Endothelial cell of umbilical vein (primary cell): ENCODE data around the gene PIGO. TPM values are rescaled to one million over a fixed set of nuclear protein-coding genes. Genes with fewer than 3 reads are reported as not detected.

Experiments used
- BruUV-seq: library from RNA; stranded (reverse); fragments of 400-500 nt; replicated peaks from 2 replicates; lab custom pipeline; 2021; lab: Mats Ljungman, UMichigan
- CTCF ChIA-PET: fragments of 300-600, 350-600 bp; sonication (Branson Sonifier 250); formaldehyde crosslinking; loops from one replicate; lab custom pipeline; 2021; ENCODE audit warnings: antibody characterized with exemption, inconsistent platforms; lab: Charles Lee
- POLR2A ChIA-PET: fragments of 300-600, 350-600 bp; sonication (Branson Sonifier 250); formaldehyde crosslinking; loops from one replicate; lab custom pipeline; 2021; ENCODE audit warnings: antibody characterized with exemption, inconsistent platforms; lab: Charles Lee
- DNase-seq: peaks from one replicate; pipeline ENCODE4 v3.0.0-alpha.2; 2011; ENCODE audit warnings: low read depth, low spot score
- FAIRE-seq: peaks from 2 replicates; lab custom pipeline; 2011; peaks lifted over from hg19 to GRCh38; lab: Jason Lieb, UNC
- H2AFZ ChIP-seq: 2 replicates; pipeline ENCODE4 v1.6.0; 2012; ENCODE audit warnings: low read depth, low read length, control low read depth, inconsistent platforms
- H3K27ac ChIP-seq: 2 replicates; pipeline ENCODE4 v1.5.1; 2011; ENCODE audit warnings: low read depth, mild to moderate bottlenecking, control low read depth, low read length, moderate library complexity; ENCODE audit not compliant: insufficient read depth
- H3K27me3 ChIP-seq, 2 experiments: 2 replicates each; pipeline versions ENCODE4 v1.6.0 to v1.6.1; 2011; ENCODE audit warnings: low read length in 2 of 2, mixed read lengths in 1 of 2; ENCODE audit not compliant: control insufficient read depth in 2 of 2, insufficient read depth in 2 of 2
- H3K36me3 ChIP-seq, 2 experiments: 2 replicates in 1 of 2; 3 replicates in 1 of 2; pipeline ENCODE4 v1.5.1; 2011; ENCODE audit warnings: low read length in 2 of 2, mild to moderate bottlenecking in 1 of 2, moderate library complexity in 1 of 2; ENCODE audit not compliant: control insufficient read depth in 2 of 2, insufficient read depth in 2 of 2; ENCODE audit errors: extremely low read depth in 1 of 2
- H3K4me1 ChIP-seq: 3 replicates; pipeline ENCODE4 v1.5.1; 2011; ENCODE audit warnings: mild to moderate bottlenecking, low read length; ENCODE audit not compliant: control insufficient read depth, insufficient read depth; ENCODE audit errors: extremely low read depth
- H3K4me2 ChIP-seq: 2 replicates; pipeline ENCODE4 v1.6.1; 2011; ENCODE audit warnings: low read length, control low read depth, mixed read lengths; ENCODE audit not compliant: insufficient read depth
- H3K4me3 ChIP-seq, 3 experiments: fragments of 200-600 bp in 1 of 3; sonication (generic), shearing (Covaris generic) in 1 of 3; replicated peaks in 1 of 3; 2 replicates each; pipeline ENCODE4 v1.5.1; 2011 to 2016; ENCODE audit warnings: control low read depth in 3 of 3, low read length in 3 of 3, mild to moderate bottlenecking in 2 of 3, inconsistent platforms in 1 of 3, low read depth in 1 of 3, moderate library complexity in 1 of 3; ENCODE audit not compliant: insufficient read depth in 1 of 3
- H3K79me2 ChIP-seq: 2 replicates; pipeline ENCODE4 v1.6.0; 2012; ENCODE audit warnings: low read length, inconsistent platforms; ENCODE audit not compliant: control insufficient read depth, insufficient read depth
- H3K9ac ChIP-seq: replicated peaks from 2 replicates; pipeline ENCODE3; 2011; ENCODE audit warnings: low read length, control low read depth; ENCODE audit not compliant: insufficient read depth; ENCODE audit errors: extremely low read depth
- H3K9me1 ChIP-seq: replicated peaks from 3 replicates; pipeline ENCODE4 v1.6.0; 2011; ENCODE audit warnings: mild to moderate bottlenecking, low read length; ENCODE audit not compliant: control insufficient read depth, insufficient read depth; ENCODE audit errors: extremely low read depth
- H3K9me3 ChIP-seq: replicated peaks from 2 replicates; pipeline ENCODE4 v1.5.1; 2012; ENCODE audit warnings: low read length, inconsistent platforms; ENCODE audit not compliant: control insufficient read depth, insufficient read depth
- H4K20me1 ChIP-seq: replicated peaks from 2 replicates; pipeline ENCODE3; 2011; ENCODE audit warnings: mild to moderate bottlenecking, low read length; ENCODE audit not compliant: control insufficient read depth, insufficient read depth; ENCODE audit errors: extremely low read depth
- CTCF ChIP-seq, 2 donors: IDR thresholded peaks; 1 replicate in 1 of 2; 2 replicates in 1 of 2; pipeline ENCODE4 v1.5.1; 2011; ENCODE audit warnings: low read length in 2 of 2, mild to moderate bottlenecking in 2 of 2, moderate library complexity in 2 of 2, control low read depth in 1 of 2, inconsistent platforms in 1 of 2, low read depth in 1 of 2; ENCODE audit not compliant: insufficient read depth in 1 of 2; ENCODE audit errors: extremely low read depth in 1 of 2
- MAX ChIP-seq: IDR thresholded peaks from 2 replicates; pipeline ENCODE4 v1.6.1; 2011; ENCODE audit not compliant: insufficient read depth, insufficient read length
- MYC ChIP-seq: IDR thresholded peaks from one replicate; pipeline ENCODE4 v1.6.1; 2011; ENCODE audit warnings: mild to moderate bottlenecking, low read depth, low read length
- POLR2A ChIP-seq: IDR thresholded peaks from 2 replicates; pipeline ENCODE4 v1.6.1; 2012; ENCODE audit warnings: low read depth, mild to moderate bottlenecking, control low read depth, low read length
- dilution Hi-C: fragments of 300-500 bp; cut with MboI; formaldehyde crosslinking; loops from one replicate; pipeline ENCODE4 v1.15.0; 2019; ENCODE audit warnings: low sequenced_read_pairs; ENCODE audit not compliant: extremely low pct_ligation_motif_present
- intact Hi-C: fragments of 100-400 bp; cut with micrococcal nuclease; formaldehyde crosslinking; loops from one replicate; pipeline ENCODE4 v1.10.0; 2022
- polyA plus RNA-seq, 4 experiments: library from polyadenylated mRNA; depleted of rRNA in 3 of 4; stranded (reverse) in 3 of 4; unstranded in 1 of 4; fragments of >200 nt; gene quantifications; 2 replicates each; pipeline versions ENCODE4 v1.2.1 to v1.2.3, GENCODE V29; 2011 to 2012; ENCODE audit warnings: missing spikeins in 1 of 4
- total RNA-seq: library from RNA; stranded (reverse); gene quantifications from 2 replicates; pipeline ENCODE4 v1.2.3, GENCODE V29; 2021

Gene PIGO
- total and polyA plus RNA-seq, 2 donors (not counting 3 experiments of a cell fraction or from before 2014, with no cell fraction given): 23.5 to 27.3 TPM

- Histone ChIP-seq H3K27me3 (no peaks in the 10 kb centered on the region), H3K4me3 (no peak overlapping the region), H3K4me1 (no peaks in the 10 kb centered on the region), H2AFZ (no peak overlapping the region), H3K4me2 (no peak overlapping the region), H3K9me1 (no peaks in the 10 kb centered on the region), H3K9me3 (no peaks in the 10 kb centered on the region), H3K79me2 (no peaks in the 10 kb centered on the region), H4K20me1 (no peaks in the 10 kb centered on the region), H3K36me3 (peaks cover 32 to 38% of the 10 kb centered on the region in 2 experiments), H3K9ac (no peak overlapping the region), H3K27ac (no peak overlapping the region)
- DNase-seq: no peak
- dilution Hi-C loops: no loop called here
- BruUV-seq: no TSS peak
- CTCF ChIA-PET: interaction anchor here (6.9 kb wide), 1 partner anchor 156 kb away, joined by 258 read pairs; no protein-coding TSS in a partner anchor
- intact Hi-C loops: no loop called here
- FAIRE-seq: peak; percentile 12
- peak; percentile 27 for TF ChIP-seq POLR2A
- TF ChIP-seq MAX: no peak
- TF ChIP-seq CTCF (IDR thresholded peaks at IDR 0.05; ENCODE audit: extremely low read depth in 1 of 2, insufficient read depth in 1 of 2, low read depth in 1 of 2, low read length in 2 of 2): no peak
- TF ChIP-seq MYC: no peak
- POLR2A ChIA-PET: no interaction called here
Measured at GRCh38 chr9:35054871-35055644, 41.3 kb downstream of the PIGO start.
